VCaP (cell line): ENCODE data around the gene JUNB.
A peak's percentile ranks its signal among the peaks of the same experiment; 100 is the strongest.
"Not testable (repeated sequence)": the region's sequence is repeated elsewhere in the genome, so short reads cannot be mapped to it uniquely, and the experiment has no call there.

Experiments used
- H3K27ac ChIP-seq: fragments of 450-650 bp; 2 replicates; pipeline ENCODE4 v1.5.1; 2017
- TF ChIP-seq, protein P1 (sequence below): fragments of 450-650 bp; conservative IDR thresholded peaks from 2 replicates; pipeline ENCODE4 v1.5.1; 2017; ENCODE audit warnings: mild to moderate bottlenecking, moderate library complexity

JUNB gene

DNA sequence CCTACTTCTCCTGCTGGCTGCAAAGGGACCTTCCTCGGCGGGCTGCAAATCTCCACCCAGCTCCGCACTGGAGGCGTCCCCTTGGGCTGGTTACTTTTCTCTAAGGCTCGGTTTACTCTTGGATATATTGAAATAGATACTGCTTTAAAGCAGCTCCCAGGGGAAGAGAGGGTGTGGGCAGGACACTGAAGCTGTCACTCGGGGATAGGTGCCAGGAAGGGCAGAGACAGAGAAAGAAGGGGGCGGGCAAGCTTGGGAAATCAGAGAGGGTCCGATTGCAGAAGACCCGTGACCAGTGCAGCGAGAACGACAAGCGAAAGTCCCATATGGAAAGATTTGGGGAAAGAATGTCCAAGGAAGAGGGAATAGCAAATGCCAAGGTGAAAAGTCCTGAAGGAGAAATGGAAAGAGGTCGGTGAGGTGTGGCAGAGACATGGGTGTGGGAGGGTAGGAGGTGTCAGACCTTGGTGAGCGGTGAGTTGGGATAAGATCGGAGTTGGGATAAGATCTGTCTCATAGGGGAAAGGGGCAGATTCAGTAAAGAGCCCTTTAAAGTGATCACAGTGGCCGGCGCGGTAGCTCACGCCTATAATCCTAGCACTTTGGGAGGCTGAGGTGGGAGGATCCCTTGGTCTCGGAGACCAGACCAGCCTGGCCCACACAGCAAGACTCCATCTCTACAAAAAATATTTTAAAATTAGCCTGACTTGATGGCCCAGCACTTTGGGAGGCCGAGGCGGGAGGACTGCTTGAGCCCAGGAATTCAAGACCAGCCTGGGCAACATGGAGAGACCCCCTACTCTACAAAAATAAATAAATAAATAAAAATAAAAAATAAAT is 11.2 kb downstream of the JUNB start:
- TF ChIP-seq, protein P1, sequence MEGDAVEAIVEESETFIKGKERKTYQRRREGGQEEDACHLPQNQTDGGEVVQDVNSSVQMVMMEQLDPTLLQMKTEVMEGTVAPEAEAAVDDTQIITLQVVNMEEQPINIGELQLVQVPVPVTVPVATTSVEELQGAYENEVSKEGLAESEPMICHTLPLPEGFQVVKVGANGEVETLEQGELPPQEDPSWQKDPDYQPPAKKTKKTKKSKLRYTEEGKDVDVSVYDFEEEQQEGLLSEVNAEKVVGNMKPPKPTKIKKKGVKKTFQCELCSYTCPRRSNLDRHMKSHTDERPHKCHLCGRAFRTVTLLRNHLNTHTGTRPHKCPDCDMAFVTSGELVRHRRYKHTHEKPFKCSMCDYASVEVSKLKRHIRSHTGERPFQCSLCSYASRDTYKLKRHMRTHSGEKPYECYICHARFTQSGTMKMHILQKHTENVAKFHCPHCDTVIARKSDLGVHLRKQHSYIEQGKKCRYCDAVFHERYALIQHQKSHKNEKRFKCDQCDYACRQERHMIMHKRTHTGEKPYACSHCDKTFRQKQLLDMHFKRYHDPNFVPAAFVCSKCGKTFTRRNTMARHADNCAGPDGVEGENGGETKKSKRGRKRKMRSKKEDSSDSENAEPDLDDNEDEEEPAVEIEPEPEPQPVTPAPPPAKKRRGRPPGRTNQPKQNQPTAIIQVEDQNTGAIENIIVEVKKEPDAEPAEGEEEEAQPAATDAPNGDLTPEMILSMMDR = no peak
- peak overlapping the region; percentile 92 for H3K27ac ChIP-seq

DNA sequence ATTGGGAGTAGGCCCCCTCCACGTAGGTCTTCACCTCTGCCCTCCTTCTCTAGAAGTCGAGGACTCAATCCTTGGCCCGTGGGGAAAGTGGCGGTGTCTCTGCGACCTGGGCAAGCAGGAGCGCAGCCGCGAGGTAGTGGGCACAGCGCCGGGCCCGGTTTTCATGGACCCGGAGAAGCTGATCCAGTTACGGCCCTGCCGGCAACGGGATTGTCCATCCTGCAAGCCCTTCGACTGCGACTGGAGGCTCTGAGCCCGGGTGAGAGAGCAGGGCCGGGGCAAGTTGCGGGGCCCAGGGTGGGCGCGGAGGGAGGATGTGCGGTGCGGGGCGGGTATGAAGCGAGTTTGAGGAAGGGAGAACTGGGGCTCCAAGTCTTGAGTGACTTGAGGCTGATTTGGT is 12.8 kb downstream of the JUNB start:
- TF ChIP-seq, protein P1 = no peak
- no peak overlapping the region for H3K27ac ChIP-seq

DNA sequence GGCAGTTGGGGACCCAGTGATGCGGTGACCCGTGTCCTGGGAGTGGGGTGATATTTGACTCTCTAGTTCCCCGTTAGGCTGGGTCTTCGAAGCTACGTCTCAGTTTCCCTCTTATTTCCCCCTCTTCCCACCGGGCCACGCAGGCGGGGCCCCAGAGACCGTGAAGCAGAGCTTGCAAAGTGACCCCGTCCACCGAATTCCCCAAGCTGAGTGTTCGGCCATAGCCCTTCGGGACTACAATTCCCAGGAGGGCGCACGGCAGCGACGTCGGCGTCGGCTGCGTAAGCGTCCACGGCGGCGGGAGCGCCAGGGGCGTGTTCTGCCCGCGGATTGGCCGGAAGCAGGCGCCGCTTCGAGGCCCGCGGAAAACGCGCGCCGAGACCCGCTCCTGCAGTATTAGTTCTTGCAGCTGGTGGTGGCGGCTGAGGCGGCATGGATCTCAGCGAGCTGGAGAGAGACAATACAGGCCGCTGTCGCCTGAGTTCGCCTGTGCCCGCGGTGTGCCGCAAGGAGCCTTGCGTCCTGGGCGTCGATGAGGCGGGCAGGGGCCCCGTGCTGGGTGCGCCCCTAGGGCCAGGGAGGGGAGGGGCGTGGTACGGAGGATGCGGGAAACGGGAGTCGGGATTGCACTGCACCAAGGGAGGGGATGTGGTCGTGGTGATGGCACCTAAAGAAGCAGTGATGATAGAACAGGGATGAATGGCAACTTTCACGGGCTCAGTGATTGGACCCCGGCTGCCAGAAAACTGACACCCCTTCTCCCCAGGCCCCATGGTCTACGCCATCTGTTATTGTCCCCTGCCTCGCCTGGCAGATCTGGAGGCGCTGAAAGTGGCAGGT is 15.2 kb downstream of the JUNB start, which contains the start of gene RNASEH2A:
TSS of gene RNASEH2A (plus strand) at position 343 of the 840 bp plus-strand sequence. CDS start at position 433, 90 bp downstream.
- TF ChIP-seq, protein P1 = no peak
- H3K27ac ChIP-seq = peak within 1 kb of the TSS; percentile 68

GRCh38 chr19:12815088-12815487 is 23.8 kb downstream of the JUNB start:
- TF ChIP-seq, protein P1 = no peak

DNA sequence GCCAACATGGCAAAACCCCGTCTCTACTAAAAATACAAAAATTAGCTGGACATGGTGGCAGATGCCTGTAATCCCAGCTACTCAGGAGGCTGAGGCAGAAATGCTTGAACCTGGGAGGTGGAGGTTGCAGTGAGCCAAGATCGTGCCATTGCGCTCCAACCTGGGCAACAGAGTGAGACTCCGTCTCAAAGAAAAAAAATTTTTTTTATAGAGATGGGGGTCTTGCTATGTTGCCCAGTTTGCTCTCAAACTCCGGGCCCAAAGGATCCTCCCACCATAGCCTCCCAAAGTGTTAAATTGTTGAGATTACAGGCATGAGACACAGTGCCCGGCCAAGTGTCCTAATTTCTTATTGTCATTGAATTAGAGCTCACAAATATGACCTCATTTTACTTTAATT is 25.9 kb downstream of the JUNB start:
- H3K27ac ChIP-seq = not testable (repeated sequence)

More at GRCh38 chr19:12815088-12815487, 23.8 kb downstream of the JUNB start:
- H3K27ac ChIP-seq = no peak overlapping the region

DNA sequence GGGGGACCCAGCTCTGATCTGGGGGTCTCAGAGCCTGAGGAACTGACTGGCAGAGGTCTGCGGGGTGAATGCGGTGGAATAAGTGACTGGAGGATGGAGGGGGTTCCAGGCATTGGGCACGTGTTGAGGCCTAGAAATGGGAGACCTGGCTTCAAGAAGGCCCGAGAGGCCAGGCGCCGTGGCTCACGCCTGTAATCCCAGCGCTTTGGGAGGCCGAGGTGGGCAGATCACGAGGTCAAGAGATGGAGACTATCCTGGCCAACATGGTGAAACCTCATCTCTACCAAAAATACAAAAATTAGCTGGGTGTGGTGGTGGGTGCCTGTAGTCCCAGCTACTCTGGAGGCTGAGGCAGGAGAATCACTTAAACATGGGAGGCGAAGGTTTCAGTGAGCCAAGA is 26.5 kb downstream of the JUNB start:
- H3K27ac ChIP-seq = not testable (repeated sequence)

- no peak overlapping the region for H3K27ac ChIP-seq
- TF ChIP-seq, protein P1 = no peak
These were observed 30.5 kb downstream of the JUNB start for GRCh38 chr19:12821761-12822160.

- H3K27ac ChIP-seq = no peak overlapping the region
- TF ChIP-seq, protein P1 = peak; percentile 13; the same call in 1 of the 2 replicates
These were observed 34.2 kb downstream of the JUNB start for GRCh38 chr19:12825254-12826131.
